HG03469 (cell line): Measurements from ENCODE around the gene RAB39B.

Experiments used
- ATAC-seq: cut with Tn5 transposase; IDR thresholded peaks from one replicate; pipeline ENCODE4 v1.9.1; 2021; ENCODE audit warnings: mild to moderate bottlenecking, moderate library complexity, moderate number of reproducible peaks; ENCODE audit not compliant: unreplicated experiment

The RAB39B gene

DNA sequence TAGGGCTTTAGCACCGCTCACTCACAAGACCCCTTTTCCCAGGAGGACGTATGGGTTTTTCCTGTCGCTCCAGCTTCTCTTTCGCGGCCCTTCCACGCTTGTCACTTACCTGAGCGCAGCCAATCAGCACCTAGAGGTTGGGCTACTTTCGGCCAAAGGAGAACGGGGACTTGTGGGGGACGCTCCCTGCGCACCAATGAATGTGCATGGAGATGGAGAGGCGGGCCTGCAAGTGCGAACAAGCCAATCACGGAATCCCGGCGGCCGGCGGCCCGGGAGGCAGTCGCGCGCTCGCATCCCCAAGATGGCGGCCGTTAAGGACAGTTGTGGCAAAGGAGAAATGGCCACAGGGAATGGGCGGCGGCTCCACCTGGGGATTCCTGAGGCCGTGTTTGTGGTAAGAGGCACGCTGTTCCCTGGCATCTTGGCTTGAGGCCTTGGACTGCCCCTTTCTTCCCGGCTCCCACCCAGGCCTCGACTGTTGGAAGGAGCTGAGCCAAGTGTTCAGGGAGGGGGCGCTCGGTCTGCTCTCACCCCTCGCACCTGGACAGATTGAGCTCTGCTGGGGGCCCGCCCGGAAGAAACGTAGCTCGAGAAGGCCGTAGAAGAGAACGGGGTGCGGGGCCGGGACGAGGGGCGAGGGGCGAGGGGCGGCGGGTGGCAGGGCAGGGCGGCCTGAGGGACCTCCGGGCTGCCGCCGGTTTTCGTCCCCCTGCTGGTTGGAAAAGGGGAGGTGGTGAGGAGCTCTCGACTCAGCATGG, 47.9 kb downstream of the RAB39B start, which contains the start of gene VBP1:
TSS of gene VBP1 (plus strand) at position 282 of the 761 bp plus-strand sequence. CDS start at position 305, 23 bp downstream.
- ATAC-seq, result peak; percentile 88

DNA sequence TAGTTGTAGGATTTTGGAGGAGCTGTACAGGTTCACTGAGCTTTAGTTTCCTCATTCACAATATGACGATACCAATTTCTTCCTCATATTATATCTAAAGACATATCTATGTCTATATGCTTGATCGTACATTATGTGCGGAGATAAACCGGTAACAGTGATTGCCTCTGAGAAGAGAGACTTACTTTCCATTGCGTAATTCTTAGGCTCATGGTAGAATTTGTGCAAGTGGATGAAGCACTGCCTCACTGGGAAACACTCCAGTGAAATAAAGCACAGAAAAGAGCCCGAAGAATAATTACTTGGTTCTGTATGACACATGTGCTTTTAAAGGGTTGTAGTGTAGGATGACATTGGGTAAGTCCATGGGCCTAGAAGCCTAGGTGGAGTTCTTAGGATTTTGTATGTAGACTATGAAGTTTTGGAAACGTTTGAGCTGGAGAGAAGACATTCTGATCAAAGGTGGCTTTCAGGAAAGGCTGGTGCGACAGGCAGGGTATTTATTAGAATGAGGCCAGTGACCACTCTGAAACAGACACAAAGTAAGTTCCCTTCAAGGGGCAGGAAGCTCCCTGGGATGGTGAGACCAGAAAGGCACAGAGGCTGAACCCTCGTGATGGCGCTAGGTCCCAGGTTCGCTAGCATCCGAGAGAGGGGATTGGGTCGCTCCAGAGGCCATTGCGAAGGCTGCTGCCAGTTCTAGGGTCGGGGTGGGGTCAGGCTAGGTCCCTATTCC, 48.7 kb downstream of the RAB39B start:
- ATAC-seq, result peak; percentile 30

DNA sequence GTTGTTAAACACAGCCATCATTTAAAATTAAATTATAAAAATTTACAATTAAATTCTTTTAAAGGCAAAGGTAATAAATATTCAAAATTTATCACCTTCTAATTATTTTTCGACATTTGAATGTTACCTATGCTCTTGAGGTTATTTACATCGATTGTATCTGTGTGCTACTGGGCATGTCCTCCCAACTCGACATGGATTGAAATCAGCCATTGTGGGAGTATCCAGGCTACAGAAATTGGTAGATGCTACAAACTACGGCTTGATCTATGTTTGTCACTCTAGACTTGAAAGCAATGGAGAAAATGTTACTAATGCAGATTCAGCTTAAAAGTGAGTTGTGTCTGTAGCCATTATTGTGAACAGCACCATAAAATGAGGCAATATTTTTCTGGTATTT, 50.6 kb downstream of the RAB39B start:
- ATAC-seq, result no peak

DNA sequence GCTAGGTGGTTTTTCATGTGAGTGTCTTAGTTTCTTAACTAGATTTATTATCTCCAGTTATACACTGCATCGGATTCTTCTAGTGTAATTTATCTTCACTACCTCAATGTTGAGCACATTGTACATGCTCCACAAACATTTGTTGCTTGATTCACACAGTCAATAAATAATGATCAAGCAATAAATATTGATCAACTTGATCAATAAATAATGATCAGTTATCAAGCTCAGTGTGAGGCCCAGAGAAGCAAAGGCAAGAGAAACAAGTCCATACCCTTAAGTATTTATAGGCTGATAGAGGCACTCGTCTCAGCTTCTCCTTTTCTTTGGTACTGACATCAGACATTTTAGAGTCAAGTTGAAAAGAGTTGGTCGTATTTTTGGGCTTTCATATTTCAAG, 53.1 kb downstream of the RAB39B start:
- no peak for ATAC-seq
